Vagina (tissue), 2 donors: Measurements from ENCODE around the gene OR6K2.

ENCODE experiments used
- CTCF ChIP-seq, 3 experiments: fragments of 450-650 bp in 2 of 3; fragments of 200-600 bp in 1 of 3; sonication (generic) in 1 of 3; IDR thresholded peaks; one replicate each; pipeline ENCODE4 v1.5.1; 2017 to 2019; ENCODE audit warnings: antibody characterized with exemption in 3 of 3, mild to moderate bottlenecking in 2 of 3, moderate library complexity in 2 of 3
- POLR2A ChIP-seq, 2 donors: fragments of 450-650 bp; IDR thresholded peaks; one replicate each; pipeline ENCODE4 v1.6.1; 2017; ENCODE audit warnings: antibody characterized with exemption in 2 of 2, mild to moderate bottlenecking in 2 of 2, moderate library complexity in 2 of 2

- no peak for TF ChIP-seq POLR2A (IDR thresholded peaks at IDR 0.05)
- TF ChIP-seq CTCF (IDR thresholded peaks at IDR 0.05): no peak
Measured at GRCh38 chr1:158735848-158736247, 35.4 kb upstream of the OR6K2 start.
